GM12891 (cell line): ENCODE measurements around the gene SULF2.

ENCODE experiments used
- PAX5 ChIP-seq: IDR thresholded peaks from 2 replicates; pipeline ENCODE4 v1.6.1; 2011; ENCODE audit warnings: low read length, moderate library complexity, mild to moderate bottlenecking; ENCODE audit not compliant: insufficient read depth, severe bottlenecking
- POLR2A ChIP-seq: IDR thresholded peaks from 2 replicates; pipeline ENCODE4 v1.6.1; 2011; ENCODE audit warnings: low read depth, low read length, control low read depth
- POLR2AphosphoS5 ChIP-seq: IDR thresholded peaks from 2 replicates; pipeline ENCODE4 v1.6.1; 2011; ENCODE audit warnings: low read depth, low read length, control low read depth
- POU2F2 ChIP-seq: IDR thresholded peaks from 2 replicates; pipeline ENCODE4 v1.6.1; 2011; ENCODE audit warnings: low read depth, mild to moderate bottlenecking, control low read depth, low read length, moderate library complexity
- SPI1 ChIP-seq: IDR thresholded peaks from 2 replicates; pipeline ENCODE4 v1.6.1; 2011; ENCODE audit warnings: low read depth, low read length, control low read depth
- TAF1 ChIP-seq: IDR thresholded peaks from 2 replicates; pipeline ENCODE4 v1.6.1; 2011; ENCODE audit warnings: low read depth, low read length, control low read depth

DNA sequence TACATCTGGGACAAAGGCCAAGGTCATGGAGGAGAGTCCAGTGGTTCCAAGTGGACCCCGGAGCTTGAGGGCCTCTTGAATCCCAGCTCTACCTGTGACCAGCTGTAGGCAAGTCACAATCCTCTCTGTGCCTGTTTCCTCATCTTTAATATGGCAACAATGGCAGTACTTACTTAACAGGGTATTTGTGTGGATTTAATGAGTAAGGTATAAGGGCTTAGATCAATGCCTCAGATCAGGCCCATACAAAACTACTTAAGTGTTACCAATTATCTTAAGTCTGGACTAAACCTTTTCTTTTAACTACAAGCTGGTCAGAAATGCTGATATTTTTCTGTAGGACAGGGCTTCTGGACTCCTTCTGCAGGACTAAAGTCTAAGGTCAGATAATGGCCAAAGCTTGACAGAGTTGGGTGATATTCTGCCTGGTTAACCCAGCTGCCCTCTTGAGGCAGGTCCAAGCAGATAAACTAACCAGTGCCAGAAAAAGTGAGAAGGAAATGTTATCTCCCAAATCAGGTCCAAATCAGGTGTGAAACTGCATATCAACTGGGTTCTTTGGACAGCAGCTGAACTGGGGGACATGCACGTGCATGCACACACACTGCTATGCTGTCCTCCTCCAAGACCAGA, 2.2 kb downstream of the SULF2 start:
- no peak for TF ChIP-seq POLR2A
- no peak for TF ChIP-seq PAX5
- TF ChIP-seq POLR2AphosphoS5 = no peak
- no peak for TF ChIP-seq SPI1
- no peak for TF ChIP-seq TAF1
- TF ChIP-seq POU2F2 = no peak
